GM21360 (cell line): ENCODE measurements around the gene COL5A1.

Experiments
- ATAC-seq: cut with Tn5 transposase; IDR thresholded peaks from one replicate; pipeline ENCODE4 v1.9.1; 2021; ENCODE audit warnings: mild to moderate bottlenecking, moderate library complexity; ENCODE audit not compliant: unreplicated experiment

The COL5A1 gene

DNA sequence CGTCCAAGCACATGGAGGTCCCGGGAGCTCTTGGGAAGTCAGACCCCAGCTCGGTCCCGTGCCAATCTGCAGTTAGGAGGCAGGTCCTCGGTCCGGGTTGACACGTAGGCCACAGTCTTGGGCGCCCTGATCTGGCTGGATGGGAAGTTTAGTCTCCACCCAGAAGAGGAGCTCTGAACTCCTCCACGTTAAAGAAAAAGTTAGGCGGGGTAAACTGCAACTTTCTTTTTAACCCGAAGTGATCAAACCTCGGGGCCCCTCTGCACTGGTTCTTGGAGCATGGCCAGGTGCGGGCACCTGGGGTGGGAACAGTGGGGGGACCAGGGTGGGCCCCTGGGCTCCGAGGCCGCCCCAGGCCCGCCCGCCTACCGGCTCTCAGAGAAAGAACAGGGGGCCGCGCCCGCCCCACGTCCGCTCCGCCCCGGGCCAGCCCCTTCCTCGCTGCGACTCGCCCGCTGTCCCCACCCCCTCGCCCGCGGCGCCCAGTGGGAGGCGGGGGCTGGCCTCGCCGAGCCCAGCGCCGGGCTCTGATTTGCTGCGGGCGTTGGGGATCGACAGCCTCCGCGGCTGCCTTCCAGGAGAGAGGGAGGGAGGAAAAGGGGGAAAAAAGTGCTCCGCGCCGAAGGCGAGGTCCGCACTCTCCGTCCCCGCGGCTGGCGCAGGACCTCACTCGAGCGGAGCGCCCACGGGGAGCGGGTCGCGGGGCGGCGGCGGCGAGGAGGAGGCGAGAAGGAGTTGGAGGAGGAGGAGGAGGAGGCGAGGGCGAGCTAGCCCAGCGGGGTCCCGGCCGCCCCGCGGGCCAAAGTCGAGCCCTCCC, at the start of gene COL5A1:
Gene COL5A1 (plus strand): TSS at position 631 of the 817 bp plus-strand sequence. CDS start 385 bp downstream, outside the sequence.
- no peak for ATAC-seq

DNA sequence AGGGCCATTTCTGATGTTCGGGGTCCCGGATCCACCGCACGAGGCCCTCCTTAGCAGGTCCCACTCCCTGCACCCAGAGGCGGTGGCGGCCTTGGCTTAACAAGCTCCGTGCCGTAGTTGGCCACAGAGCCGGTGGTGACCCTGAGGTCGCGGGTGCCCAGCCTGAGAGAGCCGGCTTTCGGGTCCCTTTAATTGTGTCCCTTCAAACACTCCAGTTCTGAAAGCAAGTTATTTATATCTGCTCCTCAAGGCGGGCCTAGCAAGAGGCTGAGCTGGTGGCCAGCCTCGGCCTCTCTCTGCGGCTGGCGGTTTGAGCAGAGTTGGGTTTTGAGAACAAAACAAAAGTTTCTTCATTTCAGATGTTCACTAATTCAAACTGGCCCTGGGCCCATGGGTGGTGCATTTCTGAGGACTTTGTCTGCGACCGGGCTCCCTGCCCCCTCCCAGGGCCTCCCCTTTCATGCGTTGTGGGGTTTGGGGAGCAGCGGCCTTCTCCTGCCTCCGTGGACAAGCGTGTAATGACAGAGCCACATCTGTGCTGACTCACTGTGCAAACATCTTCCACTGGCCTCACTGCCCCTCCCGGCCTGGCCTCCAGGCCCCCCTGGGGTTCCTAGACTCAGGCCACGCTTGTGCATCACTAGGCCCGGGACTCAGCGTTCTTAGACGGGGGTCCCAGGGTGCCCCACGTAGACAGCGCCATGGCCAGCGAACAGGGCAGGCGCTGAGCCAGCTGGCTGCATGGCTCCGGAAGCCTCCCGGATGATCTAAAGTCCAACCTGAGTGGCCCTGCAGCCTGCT, 49.4 kb upstream of the COL5A1 start:
- no peak for ATAC-seq

DNA sequence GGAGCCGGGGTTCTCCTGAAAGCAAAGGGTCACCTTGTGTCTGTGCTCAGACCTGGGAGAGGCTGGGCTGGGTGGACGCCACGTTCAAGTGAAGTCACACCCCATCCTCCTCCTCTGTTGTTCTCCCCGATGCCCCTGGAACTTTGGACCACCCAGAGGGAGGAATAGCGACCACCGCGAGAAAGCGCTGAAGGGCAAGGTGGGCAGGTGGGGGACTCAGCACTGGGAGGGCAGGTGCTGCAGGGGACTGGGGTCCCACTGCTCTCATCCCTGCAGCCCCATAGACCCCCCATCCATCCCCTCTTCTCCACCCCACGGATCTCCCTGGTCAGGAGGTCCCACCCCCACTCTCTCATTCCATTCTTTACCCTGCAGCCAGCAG, 48.8 kb upstream of the COL5A1 start:
- ATAC-seq = no peak

DNA sequence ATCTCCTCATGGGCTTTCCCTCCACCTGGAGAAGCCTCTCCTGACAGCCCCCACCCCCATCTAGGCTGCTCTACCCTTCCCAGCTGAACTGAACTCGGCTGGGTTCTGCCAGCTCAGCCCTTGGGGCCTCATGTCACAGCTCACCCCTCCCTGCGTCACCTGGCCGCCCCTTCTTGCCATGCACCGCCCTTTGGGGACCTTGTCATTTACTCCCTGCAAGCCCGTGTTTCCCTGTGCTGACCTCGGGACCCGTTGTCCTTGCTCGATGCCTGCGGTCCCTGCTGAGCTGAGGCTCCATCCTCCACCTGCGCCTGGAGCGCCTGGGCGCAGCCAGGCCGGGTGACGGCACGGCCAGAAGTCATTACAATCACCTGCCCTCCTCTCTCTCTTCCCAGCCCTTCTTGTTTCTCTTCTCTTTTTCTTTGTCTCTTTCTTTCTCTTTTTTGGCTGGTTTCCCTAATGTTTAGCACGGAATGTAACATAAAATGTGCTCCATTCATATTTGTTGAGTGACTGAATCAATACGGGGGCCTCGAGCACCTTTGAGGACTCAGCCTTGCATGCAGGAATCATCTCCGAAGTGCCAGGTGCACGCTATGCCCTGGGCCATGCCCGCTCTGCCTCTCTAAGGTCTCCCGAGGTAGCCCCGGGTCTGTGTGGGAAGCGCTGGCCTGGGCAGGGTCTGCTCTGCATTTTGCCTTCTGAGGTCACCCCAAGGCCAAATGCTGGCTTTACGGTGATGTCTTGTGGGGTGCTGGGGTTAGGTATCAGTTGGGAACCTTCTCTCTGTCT, 48.1 kb upstream of the COL5A1 start:
- ATAC-seq = no peak

DNA sequence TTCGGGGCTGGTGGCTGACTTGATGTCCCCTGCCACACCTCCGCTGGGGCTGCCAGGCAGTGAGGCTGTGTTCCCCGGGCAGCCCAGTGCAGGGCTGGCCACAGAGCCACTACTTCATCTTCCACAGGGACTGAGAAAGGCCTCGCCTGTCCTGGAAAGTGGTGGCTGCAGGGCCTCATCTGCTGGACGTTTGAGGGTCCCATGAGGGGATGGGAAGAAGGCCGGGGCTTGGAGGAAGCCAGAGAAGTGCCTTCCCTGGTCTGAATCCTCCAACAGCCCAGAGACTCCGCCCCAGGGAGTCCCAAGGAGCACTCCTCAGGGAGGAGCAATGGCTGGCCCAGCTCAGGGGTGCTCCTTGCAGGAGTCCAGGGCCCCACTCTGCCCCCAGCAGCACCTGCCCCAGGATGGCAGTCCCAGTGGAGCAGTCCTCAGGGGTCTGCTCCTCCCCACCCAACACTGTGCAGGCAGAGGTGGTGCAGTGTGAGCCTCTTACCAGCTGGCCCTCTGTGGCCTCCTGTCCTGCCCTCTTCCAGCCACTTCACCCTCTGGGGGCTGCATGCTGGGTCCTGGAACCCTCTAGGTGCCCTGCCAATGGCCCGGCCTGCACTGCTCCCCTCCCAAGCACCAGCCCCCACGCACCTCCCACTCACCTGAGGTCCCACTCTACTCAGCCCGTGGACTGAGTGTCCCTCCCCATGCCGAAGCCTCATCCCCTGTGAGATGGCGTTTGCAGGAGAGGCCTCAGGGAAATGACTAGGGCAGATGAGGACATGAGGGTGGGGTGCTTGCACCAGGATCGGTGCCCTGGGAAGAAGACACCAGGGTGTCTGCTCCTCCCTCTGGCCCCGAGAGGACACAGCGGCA, 47.3 kb upstream of the COL5A1 start:
- ATAC-seq = no peak

DNA sequence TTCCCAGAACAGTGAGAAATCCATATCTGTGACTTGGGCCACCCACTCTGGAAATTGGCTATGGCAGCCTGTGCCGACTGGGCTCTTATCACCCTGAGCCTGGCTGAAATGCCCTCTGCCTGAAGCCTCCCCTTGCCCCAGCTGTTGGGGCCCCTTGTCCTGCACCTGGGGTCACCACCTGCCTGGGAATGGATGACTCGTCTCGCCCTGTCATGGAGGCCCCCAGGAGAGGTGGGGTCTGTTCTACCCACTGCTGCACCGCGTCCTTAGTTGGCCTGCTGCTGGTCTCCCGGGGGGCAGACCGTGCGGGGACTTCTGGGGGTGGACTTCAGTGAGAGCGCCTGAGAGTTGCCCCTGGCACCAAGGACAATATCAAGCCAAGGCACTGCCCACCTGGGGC, 46.6 kb upstream of the COL5A1 start:
- no peak for ATAC-seq

DNA sequence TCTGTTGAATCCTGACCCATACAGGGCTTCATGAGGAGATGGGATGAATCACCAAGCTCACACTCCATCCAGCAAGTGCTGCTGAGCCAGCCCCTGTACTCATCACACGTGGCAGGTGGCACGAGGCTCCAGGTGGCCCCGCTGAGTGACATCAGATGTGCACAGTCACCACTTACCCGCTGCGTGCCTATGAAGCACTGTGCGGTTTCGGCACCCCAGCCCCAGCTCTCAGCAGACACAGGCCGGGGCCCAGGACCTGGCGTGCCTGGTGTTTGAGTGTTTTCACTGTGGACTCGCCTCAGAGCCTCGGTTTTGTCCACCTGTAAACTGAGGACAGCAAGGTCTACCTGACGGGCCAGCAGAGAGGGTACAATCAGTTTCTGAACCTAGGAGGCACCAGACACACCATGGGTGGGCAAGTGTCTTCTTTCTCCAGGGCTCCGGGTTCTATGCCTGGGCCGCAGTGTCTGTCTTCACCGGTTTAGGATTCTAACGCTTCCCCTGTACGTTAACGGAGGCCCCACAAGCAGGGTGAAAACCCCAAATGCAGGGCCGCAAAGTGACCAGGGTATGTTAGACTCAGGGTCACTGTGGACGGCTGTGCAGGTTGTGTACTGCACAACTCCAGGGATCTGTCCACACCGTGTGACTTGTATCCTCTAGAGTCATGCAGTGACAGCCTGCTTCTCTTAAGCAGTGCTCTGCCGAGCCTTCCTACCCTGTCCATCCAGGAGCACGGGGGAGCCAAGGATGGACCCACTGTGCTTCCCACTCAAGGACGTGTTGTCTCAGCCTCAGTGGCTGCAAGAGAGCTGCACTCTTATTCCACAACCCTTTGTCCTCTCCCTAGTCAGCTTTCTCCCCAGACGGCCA, 44.3 kb upstream of the COL5A1 start:
- no peak for ATAC-seq

DNA sequence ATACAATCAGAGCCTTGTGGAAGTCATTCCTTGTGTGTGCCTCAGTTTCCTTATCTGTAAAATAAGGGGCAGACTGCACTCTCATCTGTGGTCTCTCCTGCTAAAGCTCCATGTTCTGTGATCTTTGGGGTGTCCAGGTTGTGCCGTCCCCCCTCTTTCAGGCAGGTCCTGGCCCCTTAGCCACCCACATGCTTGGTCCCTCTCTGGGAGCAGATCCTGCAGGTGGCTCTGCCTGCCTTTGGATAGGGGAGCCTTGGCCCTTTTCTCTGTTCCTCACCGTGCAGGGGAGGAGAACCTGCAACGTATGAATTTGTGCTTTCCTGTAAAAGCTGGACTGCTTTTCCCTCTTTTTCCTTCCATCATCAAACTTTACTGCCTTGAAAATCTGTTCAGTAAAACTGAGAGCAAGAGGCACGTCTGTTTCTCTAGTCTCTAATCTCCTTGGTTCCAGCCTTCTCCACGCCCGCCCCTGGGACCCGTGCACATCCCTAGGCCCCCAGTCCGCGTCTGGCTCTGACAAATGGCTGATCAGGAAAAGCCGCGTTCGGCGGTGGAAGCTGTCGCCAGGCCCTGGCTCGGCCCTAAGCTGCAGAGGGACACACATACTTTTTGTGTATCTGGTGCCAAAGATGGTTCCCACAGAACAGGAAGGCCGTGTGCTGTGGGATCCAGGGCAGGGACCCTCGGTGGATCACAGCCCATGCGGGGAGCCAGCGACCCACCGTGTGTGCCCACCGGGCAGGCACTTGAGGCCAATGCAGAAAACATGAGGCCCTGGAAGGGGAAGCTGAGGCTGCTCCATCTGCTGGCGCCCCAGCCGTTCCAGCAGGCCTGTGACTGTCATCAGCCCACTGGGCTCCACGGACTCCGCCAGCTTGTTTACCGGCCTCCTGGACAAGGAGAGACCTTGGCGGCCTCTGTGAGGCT, 43.4 kb upstream of the COL5A1 start:
- ATAC-seq = no peak

DNA sequence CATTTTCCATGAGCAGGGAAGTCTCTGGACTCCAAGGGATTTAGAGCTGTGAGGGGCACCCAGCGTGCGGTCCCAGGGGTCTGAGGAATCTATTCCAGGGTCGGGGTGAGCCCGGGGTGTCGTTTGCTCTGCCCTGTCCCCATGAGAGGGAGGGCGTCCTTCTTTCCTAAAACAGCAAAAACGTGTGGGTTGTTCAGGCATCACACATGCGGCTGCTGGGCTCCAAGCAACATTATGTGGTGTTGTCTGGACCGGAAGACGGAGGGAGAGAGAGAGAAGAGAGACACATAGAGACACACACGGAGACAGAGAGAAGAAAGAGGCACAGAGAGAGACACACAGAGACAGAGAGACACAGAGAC, 42.7 kb upstream of the COL5A1 start:
- ATAC-seq = no peak

DNA sequence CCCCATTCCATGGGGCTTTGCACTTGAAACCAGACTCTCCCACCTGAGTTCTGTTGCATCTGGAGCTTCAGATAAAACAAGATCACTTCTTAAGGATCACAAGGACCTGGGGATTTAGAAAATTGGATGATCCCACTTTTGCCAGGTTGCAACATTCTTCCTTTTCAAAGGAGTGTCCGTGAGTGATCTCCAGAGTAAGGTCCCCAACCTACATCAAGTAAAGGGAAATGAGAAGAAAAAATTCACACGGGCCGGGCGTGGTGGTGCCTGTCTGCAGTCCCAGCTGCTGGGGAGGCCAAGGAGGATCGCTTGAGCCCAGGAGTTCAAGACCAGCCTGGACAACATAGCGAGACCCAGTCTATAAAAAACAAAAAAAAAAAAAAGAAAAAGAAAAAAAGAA, 41.2 kb upstream of the COL5A1 start:
- ATAC-seq = no peak

DNA sequence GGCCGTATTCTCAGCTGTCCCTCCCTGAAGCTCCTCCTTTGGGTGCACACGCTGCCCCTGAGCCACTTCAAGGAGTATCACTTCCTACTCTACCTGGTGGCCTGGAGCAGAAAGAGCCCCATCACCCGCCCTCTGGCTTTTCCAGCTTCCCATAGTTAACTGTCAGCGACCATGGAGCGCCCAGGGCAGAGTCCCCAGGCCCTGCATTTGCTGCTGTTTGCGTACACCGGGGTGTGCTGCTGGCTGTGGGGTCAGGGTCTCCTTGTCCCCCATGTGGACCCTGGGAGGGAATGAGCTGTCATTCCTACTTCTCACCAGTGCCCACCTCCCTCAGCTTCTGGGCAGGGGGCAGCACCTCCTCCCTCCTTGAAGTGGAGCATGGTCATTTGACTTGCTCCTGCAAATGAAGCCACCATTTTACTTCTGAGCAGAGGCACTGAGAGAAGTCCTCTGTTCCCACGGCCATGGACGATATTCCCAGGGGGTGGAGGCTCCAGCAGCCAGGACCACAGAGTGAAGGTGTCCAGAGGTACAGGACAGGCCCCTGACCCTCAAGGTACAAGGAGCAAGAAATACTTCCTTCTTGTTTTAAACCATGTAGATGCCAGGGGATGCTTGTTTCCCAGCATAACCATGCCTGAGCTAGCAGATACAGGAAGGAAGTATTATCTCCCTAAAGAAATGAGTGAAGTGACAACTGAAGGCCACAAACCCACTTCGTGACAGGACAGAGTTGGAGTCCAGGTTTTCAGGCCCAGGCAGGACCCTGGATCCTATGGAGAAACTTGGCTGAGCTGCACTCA, 40.6 kb upstream of the COL5A1 start:
- ATAC-seq = no peak

DNA sequence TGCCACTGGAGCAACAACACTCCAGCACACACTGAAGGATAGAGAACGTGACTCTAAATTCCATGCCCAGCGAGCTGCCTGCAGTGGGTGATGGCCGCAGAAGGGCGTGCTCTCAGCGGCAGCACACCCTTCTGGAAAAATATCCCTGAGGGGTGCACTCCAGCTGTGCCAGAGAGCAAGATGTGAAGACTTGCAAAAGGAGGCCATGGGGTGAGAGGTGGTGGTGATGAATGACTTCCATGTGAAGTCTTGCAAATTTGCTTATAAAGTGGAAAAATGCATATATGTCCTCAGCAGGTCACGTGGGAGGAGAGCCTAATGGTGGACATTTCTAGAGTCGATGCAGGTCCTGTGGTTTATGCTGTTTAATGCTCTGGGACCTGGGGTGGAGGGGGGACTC, 39.8 kb upstream of the COL5A1 start:
- no peak for ATAC-seq

DNA sequence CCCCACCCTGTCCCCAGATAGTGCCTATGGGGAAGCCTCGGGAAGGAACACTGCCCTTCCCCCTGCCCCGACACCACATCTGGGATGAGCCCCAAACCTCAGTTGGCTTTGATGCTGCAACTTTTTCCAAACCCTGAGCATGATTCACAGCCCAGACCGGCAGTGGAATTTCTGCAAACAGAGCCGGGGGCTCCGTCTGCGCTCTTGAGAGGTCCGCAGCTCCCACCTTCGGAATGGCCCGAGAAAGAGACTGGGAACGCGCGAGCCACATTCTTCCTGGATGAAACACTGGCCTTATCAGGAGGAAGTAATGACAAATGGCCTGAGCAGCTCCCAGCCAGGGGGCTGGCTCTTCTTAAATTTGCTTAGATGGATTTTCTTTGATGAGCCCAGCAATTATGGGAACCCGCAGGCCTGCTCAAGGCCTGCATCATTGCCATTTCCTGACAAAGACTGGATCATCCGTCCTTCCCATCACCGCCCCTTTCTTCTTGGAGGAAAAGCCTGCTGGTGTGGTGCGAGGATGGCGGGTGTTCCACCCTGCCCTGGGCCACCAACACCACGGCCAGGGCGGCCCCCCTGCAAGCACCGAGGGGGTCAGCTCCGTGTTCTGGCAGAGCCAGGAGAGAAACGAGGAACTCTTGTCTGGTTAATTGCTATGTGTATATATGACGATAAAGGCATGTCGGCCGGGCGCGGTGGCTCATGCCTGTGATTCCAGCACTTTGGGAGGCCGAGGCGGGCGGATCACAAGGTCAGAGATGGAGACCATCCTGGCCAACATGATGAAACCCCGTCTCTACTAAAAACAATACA, 38.8 kb upstream of the COL5A1 start:
- no peak for ATAC-seq

DNA sequence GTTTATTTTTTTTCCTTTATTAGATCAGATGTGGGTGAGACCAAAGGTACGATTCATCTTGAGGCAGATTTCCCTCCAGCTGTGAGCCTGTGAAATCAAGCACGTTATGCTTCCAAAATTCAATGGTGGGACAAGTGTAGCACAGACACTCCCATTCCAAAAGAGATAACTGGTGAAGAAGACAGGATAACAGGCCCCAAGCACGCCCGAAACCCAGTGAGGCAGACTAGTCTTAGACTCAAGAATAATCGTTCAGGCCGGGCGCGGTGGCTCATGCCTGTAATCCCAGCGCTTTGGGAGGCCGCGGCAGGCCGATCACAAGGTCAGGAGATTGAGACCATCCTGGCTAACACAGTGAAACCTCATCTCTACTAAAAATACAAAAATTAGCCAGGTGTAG, 36.8 kb upstream of the COL5A1 start:
- ATAC-seq = no peak

DNA sequence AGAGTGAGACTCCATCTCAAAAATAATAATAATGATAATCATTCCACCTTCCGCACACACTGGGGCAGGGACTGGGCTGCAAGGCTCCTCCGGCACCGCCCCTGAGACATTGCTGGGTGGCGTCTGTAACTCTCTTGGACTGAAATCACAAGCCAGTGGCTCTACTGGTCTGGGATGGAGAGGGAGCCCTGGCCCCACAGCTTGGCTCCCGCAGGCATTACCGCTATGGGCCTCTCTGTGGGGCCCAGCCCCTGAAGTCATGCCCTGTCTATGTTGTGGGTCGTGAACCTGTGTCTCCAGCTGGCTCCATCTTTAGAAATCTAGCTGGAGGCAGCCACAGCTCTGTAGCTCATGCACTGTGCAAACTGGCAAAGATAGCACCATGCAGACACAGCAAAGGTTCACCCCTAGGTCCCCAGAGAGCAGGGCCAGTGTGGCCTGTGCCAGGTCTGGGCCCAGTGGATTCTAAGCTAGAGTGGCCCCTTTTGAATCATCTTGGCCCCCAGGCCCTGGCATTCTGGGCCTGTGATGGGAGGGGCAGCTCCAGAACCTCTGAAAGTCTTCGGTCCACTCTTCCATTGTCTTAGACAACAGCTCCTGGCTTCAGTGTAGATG, 36.1 kb upstream of the COL5A1 start:
- no peak for ATAC-seq

DNA sequence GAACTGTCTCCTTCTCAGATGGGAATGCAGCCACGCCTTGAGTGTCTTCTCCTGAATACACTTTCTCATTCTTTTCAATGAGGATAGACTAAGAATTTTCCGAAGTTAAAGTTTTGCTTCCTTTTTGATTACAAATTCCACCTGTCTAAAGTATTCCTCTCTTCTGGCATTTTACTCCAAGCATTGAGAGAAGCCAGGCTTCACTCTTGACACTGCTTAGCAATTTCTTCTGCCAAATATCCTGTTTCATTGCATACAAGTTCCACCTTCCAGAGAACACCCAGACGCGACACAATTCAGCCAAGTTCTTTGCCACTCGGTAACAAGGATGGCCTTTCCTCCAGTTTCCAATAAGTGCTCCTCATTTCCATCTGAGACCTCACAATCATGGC, 35.6 kb upstream of the COL5A1 start:
- ATAC-seq = no peak
